ENCODE results near the gene CDH5. TPM values are rescaled to one million over a fixed set of nuclear protein-coding genes. Genes with fewer than 3 reads are reported as not detected.
A peak's percentile ranks its signal among the peaks of the same experiment; 100 is the strongest.

CDH5 gene
- total RNA-seq, 4 donors from 2014 or later = 6.0 to 18.1 (median 6.8) TPM

DNA sequence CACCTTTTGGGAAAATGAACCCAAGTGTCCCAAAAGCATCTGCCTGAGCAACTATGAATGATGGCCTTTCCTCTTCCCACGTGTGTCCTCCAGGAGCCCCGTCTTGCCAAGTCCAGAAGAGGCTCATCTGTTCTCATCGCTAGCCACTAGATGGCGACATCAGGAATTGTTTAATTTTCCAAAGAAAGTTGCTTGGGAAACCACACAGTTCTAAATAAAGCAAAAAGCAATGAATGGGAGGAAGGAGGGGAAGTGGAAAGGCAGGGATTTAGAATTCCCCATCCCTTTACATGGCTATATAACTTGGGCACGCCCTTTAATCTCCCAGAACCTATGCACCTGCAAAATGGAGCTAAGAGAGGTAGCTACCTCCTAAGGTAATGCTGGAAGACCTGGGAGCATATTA, 9.0 kb upstream of the CDH5 start:
- Histone ChIP-seq H3K27ac (no peak overlapping the region), H3K9me3 (no peaks in the 10 kb centered on the region), H3K4me1 (no peaks in the 10 kb centered on the region), H3K4me3 (no peak overlapping the region), H3K36me3 (no peaks in the 10 kb centered on the region), H3K27me3 (no peaks in the 10 kb centered on the region)
- intact Hi-C loops (cut with DNase I; ENCODE audit: low total_unique reads) = no loop called here
- peak; percentile 41 for DNase-seq
- TF ChIP-seq, protein P1, sequence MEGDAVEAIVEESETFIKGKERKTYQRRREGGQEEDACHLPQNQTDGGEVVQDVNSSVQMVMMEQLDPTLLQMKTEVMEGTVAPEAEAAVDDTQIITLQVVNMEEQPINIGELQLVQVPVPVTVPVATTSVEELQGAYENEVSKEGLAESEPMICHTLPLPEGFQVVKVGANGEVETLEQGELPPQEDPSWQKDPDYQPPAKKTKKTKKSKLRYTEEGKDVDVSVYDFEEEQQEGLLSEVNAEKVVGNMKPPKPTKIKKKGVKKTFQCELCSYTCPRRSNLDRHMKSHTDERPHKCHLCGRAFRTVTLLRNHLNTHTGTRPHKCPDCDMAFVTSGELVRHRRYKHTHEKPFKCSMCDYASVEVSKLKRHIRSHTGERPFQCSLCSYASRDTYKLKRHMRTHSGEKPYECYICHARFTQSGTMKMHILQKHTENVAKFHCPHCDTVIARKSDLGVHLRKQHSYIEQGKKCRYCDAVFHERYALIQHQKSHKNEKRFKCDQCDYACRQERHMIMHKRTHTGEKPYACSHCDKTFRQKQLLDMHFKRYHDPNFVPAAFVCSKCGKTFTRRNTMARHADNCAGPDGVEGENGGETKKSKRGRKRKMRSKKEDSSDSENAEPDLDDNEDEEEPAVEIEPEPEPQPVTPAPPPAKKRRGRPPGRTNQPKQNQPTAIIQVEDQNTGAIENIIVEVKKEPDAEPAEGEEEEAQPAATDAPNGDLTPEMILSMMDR (IDR thresholded peaks at IDR 0.05) = peak; percentile 55 to 70 (median 67)
- no peak for TF ChIP-seq POLR2A (IDR thresholded peaks at IDR 0.05)
- TF ChIP-seq EP300 (IDR thresholded peaks at IDR 0.05; ENCODE audit: low read depth) = no peak
- no peak for TF ChIP-seq POLR2AphosphoS5 (IDR thresholded peaks at IDR 0.05)
- WGBS, 2 donors (ENCODE audit: low coverage in 1 of 2) = 0 to 1% methylated on average over 1 to 5 of the region's 5 CpGs
- in situ Hi-C loops (cut with MboI; ENCODE audit: low pct_ligation_motif_present in 1 of 4, low pct_unique_long_range_greater_than_20kb in 1 of 4, low sequenced_read_pairs in 3 of 4) = no loop called here

DNA sequence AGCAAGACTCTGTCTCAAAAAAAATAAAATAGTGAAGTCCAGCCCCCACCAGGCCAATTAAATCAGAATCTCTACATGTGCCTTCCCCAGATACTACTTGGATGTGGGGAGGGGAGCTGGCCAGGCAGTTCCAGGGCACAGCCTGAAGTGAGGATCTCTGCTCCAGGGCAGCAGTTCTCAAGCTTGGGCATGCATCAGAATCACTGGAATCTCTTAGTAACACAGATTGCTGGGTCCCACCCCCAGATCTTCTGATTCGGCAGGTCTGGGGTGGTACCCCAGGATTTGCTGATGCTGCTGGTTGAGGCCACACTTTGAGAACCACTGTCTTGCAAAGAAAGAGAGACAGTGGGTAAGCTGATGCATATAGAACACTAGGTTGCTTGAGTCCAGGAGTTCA, 8.3 kb upstream of the CDH5 start:
- no peaks in the 10 kb centered on the region for H3K4me1 ChIP-seq
- no peaks in the 10 kb centered on the region for H3K9me3 ChIP-seq
- in situ Hi-C loops (cut with MboI; ENCODE audit: low pct_ligation_motif_present in 1 of 4, low pct_unique_long_range_greater_than_20kb in 1 of 4, low sequenced_read_pairs in 3 of 4) (no loop called here), intact Hi-C loops (cut with DNase I; ENCODE audit: low total_unique reads) (no loop called here)
- H3K36me3 ChIP-seq = no peaks in the 10 kb centered on the region
- no peak overlapping the region for H3K4me3 ChIP-seq
- TF ChIP-seq, protein P1 (IDR thresholded peaks at IDR 0.05) = no peak
- TF ChIP-seq EP300 (IDR thresholded peaks at IDR 0.05; ENCODE audit: low read depth) (no peak), POLR2A (IDR thresholded peaks at IDR 0.05) (no peak), POLR2AphosphoS5 (IDR thresholded peaks at IDR 0.05) (no peak)
- H3K27me3 ChIP-seq = no peaks in the 10 kb centered on the region
- no peak for DNase-seq
- 94% methylated on average over 1 of the region's 1 CpG; no CpG with 5 or more reads in 1 of the 2 donors for WGBS, 2 donors (ENCODE audit: low coverage in 1 of 2)
- no peak overlapping the region for H3K27ac ChIP-seq

DNA sequence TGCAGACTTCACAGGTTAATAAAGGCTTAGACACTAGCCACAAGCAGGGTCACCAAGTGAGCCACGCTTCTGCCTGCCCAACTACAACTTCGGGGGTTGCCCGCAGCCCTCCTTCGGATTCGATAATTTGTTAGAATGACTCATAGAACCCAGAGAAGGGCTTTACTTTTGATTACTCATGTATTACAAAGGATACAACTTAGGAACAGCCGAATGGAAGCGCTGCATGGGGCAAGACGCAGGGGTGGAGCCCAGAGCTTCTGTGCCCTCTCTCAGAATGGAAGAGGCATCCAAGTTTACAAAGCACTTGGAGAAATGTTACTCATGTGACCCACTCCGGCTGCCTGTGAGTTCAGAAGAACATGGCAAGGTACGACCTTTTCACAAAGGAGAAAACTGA, 7.5 kb upstream of the CDH5 start:
- Histone ChIP-seq H3K27me3 (no peaks in the 10 kb centered on the region), H3K27ac (peak overlapping the region in 1 of 4 donors; percentile 2), H3K36me3 (no peaks in the 10 kb centered on the region), H3K4me1 (peaks cover 0 to 3% (median 2%) of the 10 kb centered on the region in 4 donors), H3K4me3 (no peak overlapping the region), H3K9me3 (no peaks in the 10 kb centered on the region)
- WGBS, 2 donors (ENCODE audit: low coverage in 1 of 2) = 72 to 79% methylated on average over 7 to 10 of the region's 10 CpGs
- no peak for DNase-seq
- intact Hi-C loops (cut with DNase I; ENCODE audit: low total_unique reads) (no loop called here), in situ Hi-C loops (cut with MboI; ENCODE audit: low pct_ligation_motif_present in 1 of 4, low pct_unique_long_range_greater_than_20kb in 1 of 4, low sequenced_read_pairs in 3 of 4) (no loop called here)
- TF ChIP-seq POLR2A (IDR thresholded peaks at IDR 0.05) (no peak), POLR2AphosphoS5 (IDR thresholded peaks at IDR 0.05) (no peak), EP300 (IDR thresholded peaks at IDR 0.05; ENCODE audit: low read depth) (no peak)
- TF ChIP-seq, protein P1 (IDR thresholded peaks at IDR 0.05) = no peak

DNA sequence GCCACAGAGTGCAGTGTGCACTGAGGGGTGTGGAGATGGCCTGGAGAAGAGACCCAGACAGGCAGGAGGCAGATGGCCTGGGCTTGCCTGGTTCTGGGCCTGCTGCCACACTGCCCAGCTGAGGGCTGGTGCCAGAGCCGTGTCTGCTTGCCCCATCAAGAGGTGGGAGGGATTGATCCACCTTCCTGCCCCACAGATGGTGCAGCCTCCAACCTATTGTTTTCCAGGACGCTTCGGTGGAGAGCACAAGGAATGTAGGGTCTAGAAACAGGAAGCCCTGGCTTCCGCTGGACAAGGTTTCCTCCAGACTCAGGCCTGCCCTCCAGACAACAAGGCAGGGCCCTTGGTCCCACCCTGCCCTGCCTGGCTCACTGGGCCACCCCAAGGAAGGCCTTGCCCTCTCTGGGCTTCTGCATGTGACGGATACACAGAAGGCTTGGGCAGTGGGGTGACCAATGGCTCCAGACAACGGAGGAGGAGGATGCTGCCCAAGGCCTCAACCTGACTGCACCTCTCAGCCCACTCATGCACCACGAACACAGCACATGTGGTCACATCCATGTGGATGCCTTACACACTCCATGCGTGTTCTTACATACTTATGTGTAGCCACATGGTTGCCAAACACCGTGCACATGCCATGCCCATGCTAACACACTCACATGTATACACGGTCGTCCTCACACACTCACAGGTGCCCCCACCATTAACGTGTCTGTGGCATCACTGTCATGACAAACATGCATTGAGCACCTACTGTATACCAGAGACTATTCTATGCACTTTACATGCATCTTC, 6.5 kb upstream of the CDH5 start:
- H3K4me3 ChIP-seq = no peak overlapping the region
- no peaks in the 10 kb centered on the region for H3K36me3 ChIP-seq
- peaks cover under 1 to 9% (median 8%) of the 10 kb centered on the region in 4 donors for H3K4me1 ChIP-seq
- TF ChIP-seq POLR2A (IDR thresholded peaks at IDR 0.05) = no peak
- TF ChIP-seq, protein P1 (IDR thresholded peaks at IDR 0.05) = no peak
- TF ChIP-seq EP300 (IDR thresholded peaks at IDR 0.05; ENCODE audit: low read depth) = no peak
- no peak for TF ChIP-seq POLR2AphosphoS5 (IDR thresholded peaks at IDR 0.05)
- DNase-seq = no peak
- 70% methylated on average over 12 of the region's 12 CpGs; no CpG with 5 or more reads in 1 of the 2 donors for WGBS, 2 donors (ENCODE audit: low coverage in 1 of 2)
- H3K27ac ChIP-seq = peak overlapping the region in 1 of 4 donors; percentile 2
- no peaks in the 10 kb centered on the region for H3K27me3 ChIP-seq
- in situ Hi-C loops (cut with MboI; ENCODE audit: low pct_ligation_motif_present in 1 of 4, low pct_unique_long_range_greater_than_20kb in 1 of 4, low sequenced_read_pairs in 3 of 4) (no loop called here), intact Hi-C loops (cut with DNase I; ENCODE audit: low total_unique reads) (no loop called here)
- no peaks in the 10 kb centered on the region for H3K9me3 ChIP-seq

All from transverse colon (tissue), 4 donors.